Measurements from ENCODE around the gene EFCAB13. TPM values are rescaled to one million over a fixed set of nuclear protein-coding genes. Genes with fewer than 3 reads are reported as not detected.

Gene EFCAB13
- polyA plus RNA-seq, 2 donors, result 0.61 to 1.8 TPM

DNA sequence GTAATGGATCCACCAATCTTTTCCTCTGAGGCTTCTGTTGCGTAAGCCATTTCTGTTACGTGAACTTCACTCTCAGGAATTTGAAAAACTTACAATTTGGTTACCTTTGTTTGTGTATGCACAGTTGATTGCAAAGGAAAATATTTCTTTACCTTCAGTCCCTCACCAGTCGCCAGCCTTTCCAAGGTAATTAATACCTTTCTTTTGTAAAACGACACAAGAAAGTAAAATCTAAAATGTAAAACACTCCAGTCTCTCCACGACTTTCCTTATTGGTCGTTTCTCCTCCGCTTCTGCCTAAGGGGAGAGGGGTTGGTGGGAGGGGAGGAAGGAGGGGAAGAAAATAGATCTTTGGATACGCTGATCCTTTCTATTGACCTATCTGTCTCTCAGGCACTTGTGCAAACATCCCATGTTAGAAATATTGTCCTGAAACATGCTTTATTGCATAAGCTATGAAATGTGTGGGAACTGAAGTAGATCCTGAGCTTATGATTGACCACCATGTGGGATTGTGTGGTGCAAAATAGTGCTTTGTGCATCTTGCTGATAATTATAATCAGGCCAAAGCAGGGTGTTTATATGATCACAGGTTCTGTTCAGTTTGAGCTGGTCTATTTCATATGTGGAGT lies 32.4 kb upstream of the EFCAB13 start:
- H3K4me3 ChIP-seq (ENCODE audit: low read depth in 1 of 2, low read length in 2 of 2), result no peak overlapping the region
- H3K27ac ChIP-seq (ENCODE audit: low read depth in 2 of 2, low read length in 1 of 2), result no peak overlapping the region
- H3K36me3 ChIP-seq (ENCODE audit: control insufficient read depth in 2 of 2, insufficient read depth in 2 of 2, low read length in 1 of 2), result peaks cover 0 to 3% of the 10 kb centered on the region in 2 donors
- H3K27me3 ChIP-seq (ENCODE audit: control insufficient read depth in 1 of 2, insufficient read depth in 2 of 2, low read length in 2 of 2), result no peaks in the 10 kb centered on the region
- no peaks in the 10 kb centered on the region for H3K9me3 ChIP-seq (ENCODE audit: control insufficient read depth in 2 of 2, insufficient read depth in 1 of 2, low read depth in 1 of 2, low read length in 1 of 2)
- WGBS, 2 donors, result 62 to 71% methylated on average over 8 of the region's 8 CpGs
- peaks cover 0 to 4% of the 10 kb centered on the region in 2 donors for H3K4me1 ChIP-seq (ENCODE audit: control insufficient read depth in 2 of 2, insufficient read depth in 2 of 2, low read length in 1 of 2)

GRCh38 chr17:47292206-47292605 lies 31.5 kb upstream of the EFCAB13 start:
- H3K27me3 ChIP-seq (ENCODE audit: control insufficient read depth in 1 of 2, insufficient read depth in 2 of 2, low read length in 2 of 2), result no peaks in the 10 kb centered on the region
- no peak overlapping the region for H3K27ac ChIP-seq (ENCODE audit: low read depth in 2 of 2, low read length in 1 of 2)
- peaks cover 0 to 4% of the 10 kb centered on the region in 2 donors for H3K4me1 ChIP-seq (ENCODE audit: control insufficient read depth in 2 of 2, insufficient read depth in 2 of 2, low read length in 1 of 2)
- 93 to 95% methylated on average over 14 of the region's 14 CpGs for WGBS, 2 donors
- H3K36me3 ChIP-seq (ENCODE audit: control insufficient read depth in 2 of 2, insufficient read depth in 2 of 2, low read length in 1 of 2), result peaks cover 0 to 3% of the 10 kb centered on the region in 2 donors
- no peak overlapping the region for H3K4me3 ChIP-seq (ENCODE audit: low read depth in 1 of 2, low read length in 2 of 2)
- H3K9me3 ChIP-seq (ENCODE audit: control insufficient read depth in 2 of 2, insufficient read depth in 1 of 2, low read depth in 1 of 2, low read length in 1 of 2), result no peaks in the 10 kb centered on the region

- Histone ChIP-seq H3K9me3 (ENCODE audit: control insufficient read depth in 2 of 2, insufficient read depth in 1 of 2, low read depth in 1 of 2, low read length in 1 of 2) (no peaks in the 10 kb centered on the region), H3K27ac (ENCODE audit: low read depth in 2 of 2, low read length in 1 of 2) (no peak overlapping the region), H3K27me3 (ENCODE audit: control insufficient read depth in 1 of 2, insufficient read depth in 2 of 2, low read length in 2 of 2) (no peaks in the 10 kb centered on the region), H3K36me3 (ENCODE audit: control insufficient read depth in 2 of 2, insufficient read depth in 2 of 2, low read length in 1 of 2) (peaks cover 0 to 3% of the 10 kb centered on the region in 2 donors), H3K4me1 (ENCODE audit: control insufficient read depth in 2 of 2, insufficient read depth in 2 of 2, low read length in 1 of 2) (peaks cover 0 to 4% of the 10 kb centered on the region in 2 donors), H3K4me3 (ENCODE audit: low read depth in 1 of 2, low read length in 2 of 2) (no peak overlapping the region)
- WGBS, 2 donors, result 78 to 83% methylated on average over 14 of the region's 14 CpGs
Measured at GRCh38 chr17:47295037-47295873, 28.5 kb upstream of the EFCAB13 start.

GRCh38 chr17:47295874-47296255 lies 27.9 kb upstream of the EFCAB13 start:
- Histone ChIP-seq H3K9me3 (ENCODE audit: control insufficient read depth in 2 of 2, insufficient read depth in 1 of 2, low read depth in 1 of 2, low read length in 1 of 2) (no peaks in the 10 kb centered on the region), H3K27ac (ENCODE audit: low read depth in 2 of 2, low read length in 1 of 2) (no peak overlapping the region), H3K4me1 (ENCODE audit: control insufficient read depth in 2 of 2, insufficient read depth in 2 of 2, low read length in 1 of 2) (peaks cover 0 to 4% of the 10 kb centered on the region in 2 donors), H3K4me3 (ENCODE audit: low read depth in 1 of 2, low read length in 2 of 2) (no peak overlapping the region), H3K36me3 (ENCODE audit: control insufficient read depth in 2 of 2, insufficient read depth in 2 of 2, low read length in 1 of 2) (peaks cover 0 to under 1% of the 10 kb centered on the region in 2 donors), H3K27me3 (ENCODE audit: control insufficient read depth in 1 of 2, insufficient read depth in 2 of 2, low read length in 2 of 2) (no peaks in the 10 kb centered on the region)
- 55 to 71% methylated on average over 6 of the region's 6 CpGs for WGBS, 2 donors

- H3K9me3 ChIP-seq (ENCODE audit: control insufficient read depth in 2 of 2, insufficient read depth in 1 of 2, low read depth in 1 of 2, low read length in 1 of 2), result no peaks in the 10 kb centered on the region
- H3K36me3 ChIP-seq (ENCODE audit: control insufficient read depth in 2 of 2, insufficient read depth in 2 of 2, low read length in 1 of 2), result no peaks in the 10 kb centered on the region
- 90% methylated on average over 4 of the region's 4 CpGs for WGBS, 2 donors
- H3K27ac ChIP-seq (ENCODE audit: low read depth in 2 of 2, low read length in 1 of 2), result no peak overlapping the region
- no peak overlapping the region for H3K4me3 ChIP-seq (ENCODE audit: low read depth in 1 of 2, low read length in 2 of 2)
- peaks cover 0 to 4% of the 10 kb centered on the region in 2 donors for H3K4me1 ChIP-seq (ENCODE audit: control insufficient read depth in 2 of 2, insufficient read depth in 2 of 2, low read length in 1 of 2)
- no peaks in the 10 kb centered on the region for H3K27me3 ChIP-seq (ENCODE audit: control insufficient read depth in 1 of 2, insufficient read depth in 2 of 2, low read length in 2 of 2)
Measured at GRCh38 chr17:47297661-47298400, 25.9 kb upstream of the EFCAB13 start.

- WGBS, 2 donors, result 94 to 96% methylated on average over 6 of the region's 6 CpGs
- H3K36me3 ChIP-seq (ENCODE audit: control insufficient read depth in 2 of 2, insufficient read depth in 2 of 2, low read length in 1 of 2), result no peaks in the 10 kb centered on the region
Measured at GRCh38 chr17:47298712-47299111, 25.0 kb upstream of the EFCAB13 start.

GRCh38 chr17:47299239-47299910 lies 24.4 kb upstream of the EFCAB13 start:
- WGBS, 2 donors, result 82 to 84% methylated on average over 13 of the region's 13 CpGs
- no peaks in the 10 kb centered on the region for H3K36me3 ChIP-seq (ENCODE audit: control insufficient read depth in 2 of 2, insufficient read depth in 2 of 2, low read length in 1 of 2)

More at GRCh38 chr17:47298712-47299111, 25.0 kb upstream of the EFCAB13 start:
- Histone ChIP-seq H3K4me1 (ENCODE audit: control insufficient read depth in 2 of 2, insufficient read depth in 2 of 2, low read length in 1 of 2) (peaks cover 0 to 4% of the 10 kb centered on the region in 2 donors), H3K4me3 (ENCODE audit: low read depth in 1 of 2, low read length in 2 of 2) (no peak overlapping the region), H3K27me3 (ENCODE audit: control insufficient read depth in 1 of 2, insufficient read depth in 2 of 2, low read length in 2 of 2) (no peaks in the 10 kb centered on the region), H3K27ac (ENCODE audit: low read depth in 2 of 2, low read length in 1 of 2) (no peak overlapping the region), H3K9me3 (ENCODE audit: control insufficient read depth in 2 of 2, insufficient read depth in 1 of 2, low read depth in 1 of 2, low read length in 1 of 2) (no peaks in the 10 kb centered on the region)

GRCh38 chr17:47300718-47301117 lies 23.0 kb upstream of the EFCAB13 start:
- 86 to 93% methylated on average over 1 of the region's 1 CpG for WGBS, 2 donors
- Histone ChIP-seq H3K4me1 (ENCODE audit: control insufficient read depth in 2 of 2, insufficient read depth in 2 of 2, low read length in 1 of 2) (no peaks in the 10 kb centered on the region), H3K36me3 (ENCODE audit: control insufficient read depth in 2 of 2, insufficient read depth in 2 of 2, low read length in 1 of 2) (no peaks in the 10 kb centered on the region)

More at GRCh38 chr17:47299239-47299910, 24.4 kb upstream of the EFCAB13 start:
- no peak overlapping the region for H3K4me3 ChIP-seq (ENCODE audit: low read depth in 1 of 2, low read length in 2 of 2)
- H3K4me1 ChIP-seq (ENCODE audit: control insufficient read depth in 2 of 2, insufficient read depth in 2 of 2, low read length in 1 of 2), result peaks cover 0 to 4% of the 10 kb centered on the region in 2 donors
- no peaks in the 10 kb centered on the region for H3K27me3 ChIP-seq (ENCODE audit: control insufficient read depth in 1 of 2, insufficient read depth in 2 of 2, low read length in 2 of 2)
- no peak overlapping the region for H3K27ac ChIP-seq (ENCODE audit: low read depth in 2 of 2, low read length in 1 of 2)
- H3K9me3 ChIP-seq (ENCODE audit: control insufficient read depth in 2 of 2, insufficient read depth in 1 of 2, low read depth in 1 of 2, low read length in 1 of 2), result no peaks in the 10 kb centered on the region

GRCh38 chr17:47301161-47301560 lies 22.6 kb upstream of the EFCAB13 start:
- 79 to 85% methylated on average over 3 of the region's 3 CpGs for WGBS, 2 donors
- Histone ChIP-seq H3K27me3 (ENCODE audit: control insufficient read depth in 1 of 2, insufficient read depth in 2 of 2, low read length in 2 of 2) (no peaks in the 10 kb centered on the region), H3K9me3 (ENCODE audit: control insufficient read depth in 2 of 2, insufficient read depth in 1 of 2, low read depth in 1 of 2, low read length in 1 of 2) (no peaks in the 10 kb centered on the region), H3K4me3 (ENCODE audit: low read depth in 1 of 2, low read length in 2 of 2) (no peak overlapping the region), H3K4me1 (ENCODE audit: control insufficient read depth in 2 of 2, insufficient read depth in 2 of 2, low read length in 1 of 2) (no peaks in the 10 kb centered on the region), H3K27ac (ENCODE audit: low read depth in 2 of 2, low read length in 1 of 2) (no peak overlapping the region), H3K36me3 (ENCODE audit: control insufficient read depth in 2 of 2, insufficient read depth in 2 of 2, low read length in 1 of 2) (no peaks in the 10 kb centered on the region)

More at GRCh38 chr17:47300718-47301117, 23.0 kb upstream of the EFCAB13 start:
- Histone ChIP-seq H3K9me3 (ENCODE audit: control insufficient read depth in 2 of 2, insufficient read depth in 1 of 2, low read depth in 1 of 2, low read length in 1 of 2) (no peaks in the 10 kb centered on the region), H3K4me3 (ENCODE audit: low read depth in 1 of 2, low read length in 2 of 2) (no peak overlapping the region), H3K27me3 (ENCODE audit: control insufficient read depth in 1 of 2, insufficient read depth in 2 of 2, low read length in 2 of 2) (no peaks in the 10 kb centered on the region), H3K27ac (ENCODE audit: low read depth in 2 of 2, low read length in 1 of 2) (no peak overlapping the region)

All from esophagus (tissue), 2 donors.